Nephron (organoid): ENCODE measurements around the gene PTPN7.

Source experiments
- H3K27ac Mint-ChIP-seq, 3 experiments: 2 replicates each; pipeline ENCODE4 v1.8.0; 2020; ENCODE audit warnings: mixed read lengths in 3 of 3, mild to moderate bottlenecking in 2 of 3, moderate library complexity in 1 of 3
- H3K27me3 Mint-ChIP-seq: 2 replicates; pipeline ENCODE4 v1.8.0; 2021; ENCODE audit warnings: low read depth, mild to moderate bottlenecking, moderate library complexity, mixed read lengths
- H3K36me3 Mint-ChIP-seq: 2 replicates; pipeline ENCODE4 v1.8.0; 2020; ENCODE audit warnings: low read depth, mixed read lengths
- H3K4me1 Mint-ChIP-seq: 2 replicates; pipeline ENCODE4 v1.8.0; 2020; ENCODE audit warnings: mixed read lengths
- H3K4me3 Mint-ChIP-seq, 3 experiments: 2 replicates each; pipeline ENCODE4 v1.8.0; 2020; ENCODE audit warnings: mild to moderate bottlenecking in 3 of 3, mixed read lengths in 3 of 3, moderate library complexity in 2 of 3
- H3K9me3 Mint-ChIP-seq: 2 replicates; pipeline ENCODE4 v1.8.0; 2020; ENCODE audit warnings: mixed read lengths
- TF ChIP-seq, protein P1 (sequence below), 3 experiments: fragments of 200-600 bp; sonication (generic); IDR thresholded peaks; one replicate each; pipeline ENCODE4 v1.5.0; 2021; ENCODE audit warnings: antibody characterized with exemption in 3 of 3; ENCODE audit not compliant: unreplicated experiment in 3 of 3

The PTPN7 gene

GRCh38 chr1:202127061-202127460, 33.3 kb downstream of the PTPN7 start:
- Mint-ChIP-seq H3K9me3 (no peaks in the 10 kb centered on the region), H3K4me3 (no peak overlapping the region), H3K4me1 (no peaks in the 10 kb centered on the region), H3K27me3 (peaks cover 16% of the 10 kb centered on the region), H3K27ac (no peak overlapping the region), H3K36me3 (no peaks in the 10 kb centered on the region)
- TF ChIP-seq, protein P1, sequence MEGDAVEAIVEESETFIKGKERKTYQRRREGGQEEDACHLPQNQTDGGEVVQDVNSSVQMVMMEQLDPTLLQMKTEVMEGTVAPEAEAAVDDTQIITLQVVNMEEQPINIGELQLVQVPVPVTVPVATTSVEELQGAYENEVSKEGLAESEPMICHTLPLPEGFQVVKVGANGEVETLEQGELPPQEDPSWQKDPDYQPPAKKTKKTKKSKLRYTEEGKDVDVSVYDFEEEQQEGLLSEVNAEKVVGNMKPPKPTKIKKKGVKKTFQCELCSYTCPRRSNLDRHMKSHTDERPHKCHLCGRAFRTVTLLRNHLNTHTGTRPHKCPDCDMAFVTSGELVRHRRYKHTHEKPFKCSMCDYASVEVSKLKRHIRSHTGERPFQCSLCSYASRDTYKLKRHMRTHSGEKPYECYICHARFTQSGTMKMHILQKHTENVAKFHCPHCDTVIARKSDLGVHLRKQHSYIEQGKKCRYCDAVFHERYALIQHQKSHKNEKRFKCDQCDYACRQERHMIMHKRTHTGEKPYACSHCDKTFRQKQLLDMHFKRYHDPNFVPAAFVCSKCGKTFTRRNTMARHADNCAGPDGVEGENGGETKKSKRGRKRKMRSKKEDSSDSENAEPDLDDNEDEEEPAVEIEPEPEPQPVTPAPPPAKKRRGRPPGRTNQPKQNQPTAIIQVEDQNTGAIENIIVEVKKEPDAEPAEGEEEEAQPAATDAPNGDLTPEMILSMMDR (IDR thresholded peaks at IDR 0.05; ENCODE audit: unreplicated experiment in 3 of 3): no peak

DNA sequence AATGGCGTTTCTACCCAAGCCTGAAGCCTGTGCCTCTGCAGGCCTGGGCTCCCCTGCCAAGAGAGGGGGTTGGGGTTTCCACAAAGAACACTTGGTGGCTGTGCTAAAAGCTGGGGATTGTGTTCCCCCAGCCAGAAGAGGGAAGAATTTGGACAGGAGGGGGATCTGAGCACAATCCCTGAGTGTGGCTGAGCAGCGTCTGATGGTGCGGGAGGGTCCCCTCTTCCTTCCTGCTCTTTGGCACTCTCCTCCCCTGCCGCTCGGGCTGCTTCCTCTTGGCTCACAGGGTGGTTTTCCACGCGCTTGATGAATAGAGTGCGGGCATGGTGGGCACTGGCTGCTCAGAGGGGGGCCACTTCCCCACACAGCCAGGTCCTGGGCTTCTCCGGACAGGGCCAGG, 34.0 kb downstream of the PTPN7 start:
- Mint-ChIP-seq H3K27me3 (peaks cover 18% of the 10 kb centered on the region), H3K4me1 (no peaks in the 10 kb centered on the region), H3K9me3 (no peaks in the 10 kb centered on the region), H3K27ac (no peak overlapping the region), H3K36me3 (no peaks in the 10 kb centered on the region), H3K4me3 (no peak overlapping the region)
- TF ChIP-seq, protein P1 (IDR thresholded peaks at IDR 0.05; ENCODE audit: unreplicated experiment in 3 of 3): no peak

DNA sequence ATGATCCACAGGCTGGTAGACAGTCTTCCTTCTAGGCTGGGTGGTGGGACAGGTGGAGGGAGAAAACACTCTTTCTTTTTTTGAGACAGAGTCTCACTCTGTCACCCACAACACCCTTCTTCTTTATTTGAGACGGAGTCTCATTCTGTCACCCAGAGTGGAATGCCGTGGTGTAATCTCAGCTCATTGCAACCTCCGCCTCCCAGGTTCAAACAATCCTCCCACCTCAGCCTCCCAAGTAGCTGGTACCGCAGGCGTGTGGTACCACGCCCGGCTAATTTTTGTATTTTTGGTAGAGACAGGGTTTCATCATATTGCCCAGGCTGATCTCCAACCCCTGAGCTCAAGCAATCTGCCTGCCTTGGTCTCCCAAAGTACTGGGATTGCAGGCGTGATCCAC, 34.8 kb downstream of the PTPN7 start:
- peaks cover 21% of the 10 kb centered on the region for H3K27me3 Mint-ChIP-seq
- no peak overlapping the region for H3K4me3 Mint-ChIP-seq
- H3K9me3 Mint-ChIP-seq: no peaks in the 10 kb centered on the region
- TF ChIP-seq, protein P1 (IDR thresholded peaks at IDR 0.05; ENCODE audit: unreplicated experiment in 3 of 3): no peak
- H3K4me1 Mint-ChIP-seq: no peaks in the 10 kb centered on the region
- H3K27ac Mint-ChIP-seq: no peak overlapping the region
- H3K36me3 Mint-ChIP-seq: no peaks in the 10 kb centered on the region

GRCh38 chr1:202124142-202124541, 36.3 kb downstream of the PTPN7 start:
- no peaks in the 10 kb centered on the region for H3K36me3 Mint-ChIP-seq
- TF ChIP-seq, protein P1 (IDR thresholded peaks at IDR 0.05; ENCODE audit: unreplicated experiment in 3 of 3): no peak
- H3K4me3 Mint-ChIP-seq: no peak overlapping the region
- H3K9me3 Mint-ChIP-seq: no peaks in the 10 kb centered on the region
- H3K27me3 Mint-ChIP-seq: peaks cover 21% of the 10 kb centered on the region
- H3K4me1 Mint-ChIP-seq: no peaks in the 10 kb centered on the region
- no peak overlapping the region for H3K27ac Mint-ChIP-seq

DNA sequence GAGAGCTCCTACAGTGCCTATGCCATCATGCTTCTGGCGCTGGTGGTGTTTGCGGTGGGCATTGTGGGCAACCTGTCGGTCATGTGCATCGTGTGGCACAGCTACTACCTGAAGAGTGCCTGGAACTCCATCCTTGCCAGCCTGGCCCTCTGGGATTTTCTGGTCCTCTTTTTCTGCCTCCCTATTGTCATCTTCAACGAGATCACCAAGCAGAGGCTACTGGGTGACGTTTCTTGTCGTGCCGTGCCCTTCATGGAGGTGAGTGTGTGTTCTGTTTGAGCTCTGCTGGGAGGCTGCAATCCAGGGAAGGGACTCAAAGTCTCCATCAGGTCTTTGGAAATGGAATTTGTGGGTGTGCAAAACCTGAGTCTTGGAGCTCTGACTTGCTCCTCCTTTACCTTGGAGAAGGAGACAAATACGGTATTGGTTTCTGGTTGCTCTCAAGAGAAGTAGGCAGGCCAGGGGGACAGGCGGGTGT, 37.0 kb downstream of the PTPN7 start:
- no peak overlapping the region for H3K4me3 Mint-ChIP-seq
- TF ChIP-seq, protein P1 (IDR thresholded peaks at IDR 0.05; ENCODE audit: unreplicated experiment in 3 of 3): no peak
- no peaks in the 10 kb centered on the region for H3K9me3 Mint-ChIP-seq
- H3K27ac Mint-ChIP-seq: no peak overlapping the region
- H3K4me1 Mint-ChIP-seq: no peaks in the 10 kb centered on the region
- peaks cover 21% of the 10 kb centered on the region for H3K27me3 Mint-ChIP-seq
- no peaks in the 10 kb centered on the region for H3K36me3 Mint-ChIP-seq

GRCh38 chr1:202122639-202123335, 37.6 kb downstream of the PTPN7 start, which contains the start of gene GPR37L1:
Gene GPR37L1, plus strand, starts transcription at chr1:202122917. Its CDS starts 47 bp downstream, at chr1:202122964.
- TF ChIP-seq, protein P1 (IDR thresholded peaks at IDR 0.05; ENCODE audit: unreplicated experiment in 3 of 3): peak; percentile 21 to 54 (median 26)
- Mint-ChIP-seq H3K4me3 (no peak within 1 kb of the TSS), H3K9me3 (no peaks in the 10 kb centered on the region), H3K27me3 (peaks cover 21% of the 10 kb centered on the region), H3K27ac (no peak within 1 kb of the TSS), H3K4me1 (no peaks in the 10 kb centered on the region), H3K36me3 (no peaks in the 10 kb centered on the region)
